HG03432 (cell line): ENCODE measurements around the gene EPB41.
"Not testable (repeated sequence)": the region's sequence is repeated elsewhere in the genome, so short reads cannot be mapped to it uniquely, and the experiment has no call there.

ENCODE experiments used
- ATAC-seq: cut with Tn5 transposase; IDR thresholded peaks from one replicate; pipeline ENCODE4 v1.9.1; 2021; ENCODE audit warnings: mild to moderate bottlenecking, moderate library complexity; ENCODE audit not compliant: unreplicated experiment

Gene EPB41

DNA sequence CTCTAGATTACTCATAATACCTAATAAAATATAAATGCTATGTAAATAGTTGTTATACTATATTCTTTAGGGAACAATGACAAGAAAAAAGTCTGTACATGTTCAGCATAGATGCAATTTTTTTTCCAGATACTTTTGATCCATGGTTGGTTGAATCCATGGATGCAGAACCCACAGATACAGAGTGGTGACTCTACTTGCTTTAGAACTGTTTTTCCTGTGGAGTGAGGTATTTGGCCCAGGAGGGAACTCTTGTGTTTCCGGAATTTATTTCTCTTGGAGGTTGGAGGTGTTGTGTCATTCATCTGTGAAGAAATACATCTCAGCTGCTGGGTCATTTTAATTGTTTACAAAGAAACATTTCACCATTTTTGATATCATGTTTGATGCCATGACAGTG, 180.6 kb downstream of the EPB41 start:
- ATAC-seq: no peak

DNA sequence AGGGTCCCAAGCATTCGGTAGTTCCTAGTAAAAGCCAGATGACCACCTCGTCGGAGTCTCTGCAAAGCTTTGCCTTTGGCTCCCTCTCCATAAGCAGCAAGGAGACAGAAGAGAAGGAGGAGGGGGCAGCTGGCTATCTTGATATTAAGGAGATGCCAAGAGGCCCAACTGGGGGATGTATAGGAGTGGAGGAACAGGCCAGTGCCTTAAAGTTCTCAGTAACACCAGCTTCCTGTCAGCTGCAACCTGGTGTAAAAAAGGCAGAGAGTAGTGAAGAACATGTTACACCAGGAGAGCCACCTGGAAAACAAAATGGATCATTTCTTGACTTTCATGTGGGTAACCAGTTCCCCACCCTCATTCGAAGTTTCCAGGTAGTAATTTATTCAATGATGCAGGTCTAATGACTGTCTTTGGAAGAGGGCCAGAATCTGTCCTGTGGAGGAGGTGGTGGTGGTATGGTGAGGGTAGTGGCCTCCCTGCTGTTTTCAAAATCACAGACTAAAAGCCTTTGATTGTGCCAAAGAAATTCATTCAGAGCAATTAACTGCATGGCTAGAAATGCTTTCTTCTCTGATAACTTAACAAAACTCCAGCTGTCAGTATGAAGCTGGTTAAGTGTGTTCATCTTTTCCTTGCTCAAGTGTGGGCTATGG, 182.0 kb downstream of the EPB41 start:
- ATAC-seq: no peak

DNA sequence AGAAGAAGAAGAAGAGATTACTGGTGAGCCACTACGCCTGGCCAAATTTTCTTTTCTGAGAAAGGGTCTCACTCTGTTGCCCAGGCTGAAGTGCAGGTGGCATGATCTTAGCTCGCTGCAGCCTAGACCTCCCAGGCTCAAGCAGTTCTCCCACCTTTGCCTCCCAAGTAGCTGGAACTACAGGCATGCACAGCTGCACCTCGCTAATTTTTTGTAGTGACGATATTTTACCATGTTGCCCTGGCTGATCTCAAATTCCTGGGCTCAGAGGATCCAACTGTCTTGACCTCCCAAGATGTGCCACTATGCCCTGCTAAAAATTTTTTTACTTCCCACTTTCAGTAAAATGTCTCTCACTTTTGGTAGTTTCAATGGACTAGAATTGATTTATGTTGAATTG, 184.9 kb downstream of the EPB41 start:
- ATAC-seq: no peak

DNA sequence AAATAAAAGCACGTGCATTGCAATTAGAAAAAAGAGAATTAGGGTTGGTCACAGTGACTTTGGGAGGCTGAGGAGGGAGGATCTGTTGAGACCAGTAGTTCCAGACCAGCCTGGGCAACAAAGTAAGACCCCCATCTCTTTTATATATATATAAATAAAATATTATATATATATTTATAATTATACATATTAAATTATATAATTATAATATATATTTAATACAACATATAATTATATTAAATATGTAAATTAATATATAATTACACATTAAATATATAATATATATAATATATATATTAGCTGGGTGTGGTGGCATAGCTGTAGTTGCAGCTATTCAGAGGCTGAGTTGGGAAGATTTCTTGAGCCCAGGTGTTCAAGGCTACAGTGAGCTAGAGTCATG, 186.1 kb downstream of the EPB41 start:
- ATAC-seq: no peak

DNA sequence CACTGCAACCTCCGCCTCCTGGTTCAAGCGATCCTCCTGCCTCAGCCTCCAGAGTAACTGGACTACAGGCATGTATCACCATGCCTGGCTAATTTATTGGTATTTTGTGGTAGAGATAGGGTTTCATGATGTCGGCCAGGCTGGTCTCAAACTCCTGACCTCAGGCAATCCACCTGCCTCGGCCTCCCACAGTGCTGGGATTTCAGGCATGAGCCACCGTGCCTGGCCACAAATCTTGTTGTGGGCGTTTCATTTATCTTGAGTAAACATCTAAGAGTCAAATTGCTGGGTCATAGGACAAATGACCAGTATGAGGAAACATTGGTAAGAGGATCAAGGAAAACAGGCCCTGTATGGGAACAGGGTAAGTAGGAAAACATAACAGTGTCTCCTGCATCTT, 191.5 kb downstream of the EPB41 start:
- ATAC-seq: no peak

DNA sequence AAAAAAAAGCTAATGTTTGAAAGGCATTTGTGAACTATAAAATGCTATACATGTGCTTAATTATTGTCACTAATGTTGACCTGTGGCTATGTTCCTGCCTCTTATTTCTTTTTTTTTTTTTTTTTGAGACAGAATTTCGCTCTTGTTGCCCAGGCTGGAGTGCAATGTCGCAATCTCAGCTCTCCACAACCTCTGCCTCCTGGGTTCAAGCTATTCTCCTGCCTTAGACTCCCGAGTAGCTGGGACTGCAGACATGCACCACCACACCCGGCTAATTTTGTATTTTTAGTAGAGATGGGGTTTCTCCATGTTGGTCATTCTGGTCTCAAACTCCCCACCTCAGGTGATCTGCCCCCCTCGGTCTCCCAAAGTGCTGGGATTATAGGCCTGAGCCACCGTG, 193.7 kb downstream of the EPB41 start:
- not testable (repeated sequence) for ATAC-seq

DNA sequence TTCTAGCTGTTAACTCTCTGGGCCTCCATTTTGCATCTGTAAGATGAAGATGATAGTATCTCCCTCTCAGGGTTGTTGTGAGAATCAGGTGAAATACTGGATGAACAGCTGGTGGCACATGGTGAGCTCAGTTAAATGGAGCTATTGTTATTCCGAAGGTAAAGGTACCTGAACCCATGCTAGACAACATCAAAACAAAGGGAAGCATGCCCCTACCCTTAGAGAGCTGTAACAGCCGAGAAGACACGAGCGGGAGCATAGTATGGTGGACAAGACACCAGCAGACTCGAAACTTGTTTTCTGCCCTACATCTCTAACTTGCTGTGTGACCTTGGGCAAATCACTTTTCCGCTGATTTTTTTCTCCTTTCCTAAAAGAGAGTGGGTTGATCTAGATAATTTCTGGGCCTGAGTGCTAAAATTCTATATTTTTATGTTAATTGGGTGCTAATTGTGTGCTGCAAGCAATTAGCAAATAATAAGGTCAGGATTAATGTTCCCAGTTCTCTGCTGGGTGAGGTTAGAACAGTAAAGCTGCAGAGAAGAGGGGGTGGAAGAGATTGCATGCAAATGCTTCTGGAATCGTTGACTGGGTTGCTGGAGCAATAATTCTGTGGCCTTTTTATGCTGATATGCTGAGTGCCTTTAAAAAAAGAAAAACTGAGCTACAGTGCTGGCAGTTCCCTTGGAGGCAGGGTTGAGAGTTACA, 198.5 kb downstream of the EPB41 start:
- no peak for ATAC-seq

DNA sequence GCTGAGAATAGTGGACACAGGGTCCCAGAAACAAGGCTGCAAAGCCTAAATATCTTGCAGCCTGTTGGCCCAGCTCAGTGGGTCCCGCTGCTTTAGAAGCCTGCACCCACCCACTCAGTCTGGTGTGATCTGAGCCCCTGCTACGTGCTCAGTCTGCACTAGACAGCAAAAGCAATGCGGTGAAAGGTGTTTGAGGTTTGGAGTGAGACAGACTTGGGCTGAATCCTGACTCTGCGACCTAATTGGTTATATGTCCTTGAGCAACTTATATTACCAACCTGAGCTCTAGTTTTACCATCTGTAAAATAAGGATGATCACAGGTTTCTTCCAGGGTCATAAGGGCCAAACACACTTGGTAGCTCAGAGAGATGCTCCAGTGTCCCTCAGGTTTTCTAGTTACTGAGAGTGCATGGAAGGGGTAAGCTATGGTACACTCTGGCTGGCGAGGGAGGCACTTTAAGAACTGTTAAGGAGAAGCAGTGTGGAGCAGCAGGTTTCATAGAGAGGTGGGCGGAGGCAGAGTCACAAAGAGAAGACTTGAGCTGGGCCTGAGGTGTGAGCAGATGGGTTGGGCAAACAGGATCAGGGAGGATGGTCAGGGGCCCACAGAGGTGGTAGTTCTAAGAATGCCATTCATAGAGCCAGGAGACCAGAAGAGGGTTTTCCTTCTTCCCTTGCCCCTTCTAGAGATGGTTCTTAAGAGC, 199.2 kb downstream of the EPB41 start:
- no peak for ATAC-seq

DNA sequence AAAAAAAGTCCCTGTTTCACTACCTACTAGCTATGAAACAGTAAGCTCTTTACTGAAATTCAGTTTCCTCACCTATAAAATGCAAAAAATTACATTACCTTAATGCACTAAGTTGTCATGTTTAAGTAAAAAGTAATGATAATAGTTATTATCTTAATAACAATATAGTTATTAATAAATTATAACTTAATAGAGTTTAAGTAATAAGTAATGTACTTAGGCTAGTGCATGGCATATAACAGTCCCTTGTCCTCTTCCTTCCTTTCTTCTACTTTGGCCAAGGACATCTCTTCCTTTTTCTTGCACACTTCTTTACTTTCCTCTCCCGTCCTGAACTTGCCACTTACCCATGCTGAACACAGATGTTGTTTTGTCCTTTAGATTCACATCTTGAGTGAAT, 200.3 kb downstream of the EPB41 start:
- ATAC-seq: no peak

DNA sequence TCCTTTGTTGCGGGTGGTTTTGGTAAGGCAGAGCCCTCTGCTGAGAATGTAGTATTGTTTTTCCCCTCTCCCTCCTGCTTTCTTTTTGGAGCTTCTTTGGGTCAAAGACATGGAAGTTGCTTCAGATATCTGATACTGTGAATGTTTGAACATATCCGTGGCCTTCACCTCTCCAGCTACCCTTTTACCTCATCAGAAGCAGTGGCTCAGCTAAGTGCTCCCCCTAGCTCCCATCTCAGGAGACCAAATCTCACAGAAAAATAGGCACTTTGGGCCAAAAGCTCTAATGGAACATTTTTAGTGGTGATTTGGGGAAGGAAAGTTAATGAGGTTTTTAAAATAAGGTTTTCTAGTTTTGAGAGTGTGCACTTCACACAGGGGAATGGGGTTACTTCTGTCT, 203.0 kb downstream of the EPB41 start:
- ATAC-seq: no peak

DNA sequence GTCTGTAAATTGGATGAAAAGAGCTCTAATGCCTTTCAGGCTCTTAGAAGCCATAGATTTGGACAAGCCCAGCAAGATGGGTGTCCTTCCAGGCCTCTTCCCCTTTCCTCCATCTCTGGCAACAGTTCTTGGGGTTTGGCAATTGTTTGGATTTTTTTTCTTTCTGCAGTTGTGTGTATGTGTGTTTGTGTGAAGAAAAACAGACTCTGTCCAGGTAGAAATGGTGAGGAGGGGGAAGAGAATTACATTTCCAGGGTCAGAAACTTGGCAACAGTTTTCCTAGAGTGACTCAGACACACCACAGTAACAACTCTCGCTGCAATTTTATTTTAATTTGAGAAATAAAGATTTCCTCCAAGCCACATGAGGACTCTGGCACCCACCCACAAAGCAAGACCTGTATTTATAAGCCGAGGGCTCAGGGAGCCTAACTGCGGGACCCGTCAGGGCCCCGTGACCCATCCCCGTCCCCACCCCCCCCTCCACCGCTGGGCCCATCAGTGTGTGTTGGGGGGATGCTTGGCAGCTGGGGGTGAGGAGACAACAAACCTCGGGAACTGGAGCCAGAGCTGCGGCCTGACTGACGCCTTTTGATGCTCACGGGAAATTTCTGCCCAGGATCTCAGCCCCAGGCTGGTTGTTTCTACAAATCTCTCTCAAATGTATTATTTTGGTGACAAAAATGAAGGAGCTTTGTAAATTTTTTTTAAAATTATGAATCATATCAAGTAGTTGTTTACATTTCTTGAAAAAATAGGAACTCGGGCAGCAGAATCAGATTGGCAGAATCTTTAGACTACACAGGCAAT, 205.0 kb downstream of the EPB41 start:
- ATAC-seq: no peak

DNA sequence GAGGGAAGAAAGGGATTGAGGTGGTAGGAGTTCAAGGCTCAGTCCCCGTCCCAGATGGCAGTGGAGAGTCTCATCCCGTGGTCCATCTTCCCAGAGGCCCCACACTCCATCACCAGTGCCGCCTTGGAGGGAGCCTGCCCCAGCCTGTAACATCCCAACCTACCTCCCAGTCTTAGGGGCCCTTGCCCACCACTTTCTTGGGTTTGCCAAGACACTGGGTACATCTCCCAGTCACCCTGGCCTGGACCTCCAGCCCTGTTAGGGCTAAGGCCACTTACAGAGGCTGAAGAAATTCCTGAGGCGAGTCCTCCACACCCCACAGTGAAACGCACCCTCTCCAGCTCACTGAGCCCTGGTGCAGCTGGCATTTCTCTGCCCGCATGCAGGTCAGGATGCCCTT, 206.0 kb downstream of the EPB41 start:
- ATAC-seq: no peak

DNA sequence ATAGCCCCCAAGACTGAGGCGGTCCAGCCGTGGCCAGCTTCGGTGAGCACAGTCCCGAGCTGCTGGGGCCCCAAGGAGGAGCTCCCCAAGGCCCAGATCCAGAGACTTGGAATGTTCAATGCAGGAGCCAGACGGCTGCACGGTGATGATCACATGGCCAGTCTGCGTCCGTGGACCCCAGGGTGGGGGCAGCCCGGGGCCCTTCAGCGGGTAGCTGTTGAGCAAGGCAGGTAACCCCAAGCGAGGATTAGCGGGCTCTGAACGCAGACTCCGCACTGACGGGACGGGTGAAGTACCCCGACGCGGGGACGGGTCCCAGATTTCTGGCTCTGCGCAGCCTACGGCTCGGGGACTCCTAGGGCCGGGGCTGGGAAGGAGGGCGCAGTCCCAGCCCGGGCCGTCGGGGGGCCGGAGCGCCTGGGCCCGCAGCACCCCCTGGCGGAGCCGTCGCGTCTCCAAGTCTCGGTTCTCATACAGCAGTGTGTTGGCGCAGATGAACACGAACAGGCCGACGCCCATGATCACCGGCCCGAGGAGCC, 206.6 kb downstream of the EPB41 start:
- no peak for ATAC-seq

DNA sequence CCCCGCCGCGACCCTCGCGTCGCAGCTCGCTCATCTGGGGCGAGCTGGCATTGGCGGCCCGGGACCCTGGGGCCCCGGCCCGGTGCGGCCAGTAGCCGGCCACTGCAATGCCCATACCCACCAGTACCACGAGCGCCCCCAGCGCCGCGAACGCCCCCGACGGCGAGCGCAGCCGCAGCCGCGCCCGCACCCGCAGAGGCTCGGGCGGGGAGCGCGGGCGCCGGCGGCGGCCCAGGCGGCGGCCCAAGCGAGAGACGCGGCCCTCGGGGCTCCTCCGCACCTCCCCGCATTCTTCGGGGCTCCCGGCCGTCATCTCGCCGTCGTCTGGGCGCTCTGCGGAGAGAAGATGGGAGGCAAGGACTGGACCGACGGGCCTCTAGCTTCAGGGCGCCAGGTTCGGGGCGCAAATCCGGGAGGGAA, 207.2 kb downstream of the EPB41 start:
- no peak for ATAC-seq

DNA sequence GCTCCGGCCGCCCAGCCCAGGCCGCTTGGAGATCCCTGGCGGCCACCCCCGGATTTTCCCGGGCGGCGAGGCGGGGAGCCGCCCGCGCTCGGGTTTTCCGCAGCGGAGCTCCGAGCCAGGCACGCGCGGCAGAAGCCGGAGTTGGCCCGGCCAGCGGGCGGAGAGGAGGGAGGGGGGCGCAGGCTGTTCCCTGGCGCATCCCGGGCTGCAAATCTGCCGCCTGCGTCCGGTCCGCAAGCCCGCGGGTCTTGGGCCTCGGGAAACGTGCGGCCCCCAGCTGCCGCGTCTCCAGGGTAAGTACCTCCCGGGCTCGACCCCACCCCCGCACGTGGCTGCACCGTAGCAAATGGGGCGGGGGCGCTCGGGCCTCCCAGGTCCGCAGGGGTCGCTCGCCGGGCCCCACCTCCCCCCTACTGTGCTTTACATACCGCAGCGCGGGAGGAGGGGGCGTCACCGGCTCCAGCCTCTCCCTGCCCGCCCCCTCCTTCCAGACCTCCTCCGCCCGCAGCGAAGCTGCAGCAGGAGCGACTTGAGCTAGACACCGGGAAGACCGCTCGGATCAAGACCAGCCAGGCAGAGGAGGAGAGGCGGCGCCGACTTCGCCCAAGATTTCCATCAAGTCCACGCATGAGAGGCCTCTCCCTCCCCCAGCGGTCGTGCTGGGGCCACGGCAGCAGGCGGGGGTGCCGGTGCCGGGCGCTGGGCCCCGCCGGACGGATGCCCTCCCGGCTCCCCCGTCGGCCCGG, 207.7 kb downstream of the EPB41 start:
- no peak for ATAC-seq

DNA sequence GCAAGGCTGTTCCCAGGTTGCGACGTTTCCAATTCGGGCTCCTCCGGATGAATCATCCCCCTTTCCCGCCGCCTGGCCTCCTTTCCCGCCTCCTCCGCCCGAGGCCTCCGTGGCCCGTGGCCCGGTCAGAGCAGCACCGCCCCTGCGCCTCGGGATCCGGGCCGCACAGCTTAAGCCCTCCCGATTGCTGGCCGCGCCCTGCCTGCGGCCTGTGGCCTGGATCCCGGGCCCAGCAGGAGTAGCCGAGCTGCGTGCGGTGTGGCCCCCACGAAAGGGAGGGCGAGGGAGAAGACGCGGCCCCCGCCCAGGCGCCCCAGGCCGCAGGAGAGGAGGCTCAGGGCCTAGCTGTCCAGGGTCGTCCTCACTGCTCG, 208.3 kb downstream of the EPB41 start:
- ATAC-seq: no peak

DNA sequence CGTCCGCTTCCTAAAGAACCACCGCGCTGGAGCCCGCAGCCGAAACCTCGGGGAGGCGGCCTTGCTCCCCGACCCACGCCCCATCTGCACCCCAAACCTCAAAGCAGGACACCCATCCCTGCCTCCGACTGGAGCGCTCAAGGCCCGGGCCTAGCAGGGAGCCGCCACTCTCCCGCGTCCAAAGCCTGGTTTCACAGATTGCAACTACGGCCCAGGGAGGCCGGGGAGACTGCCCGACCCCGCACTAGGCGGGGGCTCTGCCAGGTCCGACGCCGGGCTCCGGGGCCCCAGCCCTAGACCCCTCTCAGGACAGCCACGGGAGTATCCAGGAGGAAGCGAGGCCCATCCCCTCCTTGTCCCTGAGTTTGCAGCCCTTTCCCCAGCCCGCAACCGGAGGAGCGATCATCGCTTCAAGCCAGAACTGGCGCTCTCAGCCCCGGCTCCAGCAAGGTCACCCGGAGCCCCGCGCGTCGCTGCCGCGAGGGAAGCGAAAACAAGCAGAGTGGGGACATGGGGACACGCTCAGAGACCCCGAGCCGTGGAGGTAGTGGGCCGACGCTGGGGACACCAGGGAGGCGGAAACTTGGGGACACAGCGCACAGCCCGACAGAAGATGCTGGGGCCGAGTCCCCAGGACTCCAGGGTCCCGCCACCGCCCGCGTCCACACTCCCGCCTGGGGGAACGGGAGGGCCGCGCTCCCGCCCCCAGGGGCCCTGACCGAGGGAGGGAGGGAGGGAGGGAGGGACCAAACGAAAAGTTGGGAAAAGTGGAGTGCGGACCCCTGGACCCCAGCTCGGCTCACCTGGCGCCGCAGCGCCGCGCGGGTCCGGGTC, 208.9 kb downstream of the EPB41 start:
- ATAC-seq: no peak

DNA sequence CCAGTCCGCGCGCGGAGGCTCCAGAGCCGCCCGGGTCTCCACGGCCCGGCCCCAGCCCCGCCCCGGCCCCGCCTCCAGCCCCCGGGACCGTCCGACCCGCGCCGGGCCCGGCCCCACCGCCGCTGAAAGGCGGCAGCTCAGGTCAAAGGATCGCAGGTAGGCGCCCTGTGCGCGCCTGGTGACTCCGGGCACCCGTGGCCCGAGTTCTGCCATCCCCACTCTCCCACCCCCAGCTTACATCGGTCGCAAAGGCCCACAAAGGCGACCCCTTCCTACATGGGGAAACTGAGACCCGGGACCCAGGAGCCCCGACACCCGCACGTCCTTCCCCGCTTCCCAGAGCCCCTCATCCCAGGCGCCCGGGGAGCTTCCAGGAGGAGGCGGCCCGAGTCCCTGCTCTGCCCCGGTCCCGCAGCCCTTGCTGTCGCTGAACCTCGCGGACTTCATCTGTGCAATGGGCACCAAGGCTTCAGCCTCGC, 209.6 kb downstream of the EPB41 start, which contains the start of gene TMEM200B:
TMEM200B (minus strand) TSS at position 17 of the 479 bp plus-strand sequence. CDS start 2,075 bp downstream, outside the sequence.
- no peak for ATAC-seq
